Mesendoderm (in vitro differentiated cells): ENCODE results near the gene C18orf32.
"Not testable (repeated sequence)": the region's sequence is repeated elsewhere in the genome, so short reads cannot be mapped to it uniquely, and the experiment has no call there.

Source experiments
- DNase-seq: peaks from one replicate; pipeline ENCODE4 v3.0.0; 2013
- H2AK5ac ChIP-seq: 2 replicates; pipeline ENCODE4 v1.6.1; 2013; ENCODE audit warnings: low read length, inconsistent platforms
- H2BK120ac ChIP-seq: 2 replicates; pipeline ENCODE4 v1.6.1; 2013; ENCODE audit warnings: low read depth, mild to moderate bottlenecking, low read length, moderate library complexity, mixed read lengths
- H2BK15ac ChIP-seq: replicated peaks from 2 replicates; pipeline ENCODE4 v1.6.1; 2013; ENCODE audit warnings: low read depth, mild to moderate bottlenecking, moderate library complexity
- H2BK5ac ChIP-seq: 2 replicates; pipeline ENCODE4 v1.6.1; 2013; ENCODE audit warnings: low read length, inconsistent platforms
- H3K18ac ChIP-seq: 2 replicates; pipeline ENCODE4 v1.6.1; 2013; ENCODE audit warnings: mild to moderate bottlenecking, low read length, mixed read lengths
- H3K23ac ChIP-seq: one replicate; pipeline ENCODE4 v1.6.1; 2013; ENCODE audit warnings: low read length
- H3K27ac ChIP-seq: 2 replicates; pipeline ENCODE4 v1.5.1; 2013; ENCODE audit warnings: low read depth, mild to moderate bottlenecking, inconsistent platforms, low read length, moderate library complexity
- H3K27me3 ChIP-seq: 2 replicates; pipeline ENCODE4 v1.6.1; 2013; ENCODE audit warnings: low read length, control low read depth, mild to moderate bottlenecking, inconsistent platforms; ENCODE audit not compliant: insufficient read depth, poor library complexity
- H3K36me3 ChIP-seq: 2 replicates; pipeline ENCODE4 v1.6.1; 2013; ENCODE audit warnings: low read length, inconsistent platforms; ENCODE audit not compliant: control insufficient read depth, insufficient read depth
- H3K4ac ChIP-seq: one replicate; pipeline ENCODE4 v1.6.1; 2013; ENCODE audit warnings: low read depth, mild to moderate bottlenecking, low read length, moderate library complexity
- H3K4me1 ChIP-seq: 2 replicates; pipeline ENCODE4 v1.6.1; 2013; ENCODE audit warnings: low read depth, low read length, inconsistent platforms; ENCODE audit not compliant: control insufficient read depth
- H3K4me2 ChIP-seq: 2 replicates; pipeline ENCODE4 v1.6.1; 2013; ENCODE audit warnings: low read length
- H3K4me3 ChIP-seq: 2 replicates; pipeline ENCODE4 v1.5.1; 2013; ENCODE audit warnings: mild to moderate bottlenecking, low read length
- H3K56ac ChIP-seq: one replicate; pipeline ENCODE4 v1.6.1; 2013; ENCODE audit warnings: low read length
- H3K79me1 ChIP-seq: 2 replicates; pipeline ENCODE4 v1.6.1; 2013; ENCODE audit warnings: low read length, inconsistent platforms
- H3K79me2 ChIP-seq: 2 replicates; pipeline ENCODE4 v1.6.1; 2013; ENCODE audit warnings: mild to moderate bottlenecking, low read length; ENCODE audit not compliant: control insufficient read depth, insufficient read depth
- H3K9ac ChIP-seq: 2 replicates; pipeline ENCODE4 v1.6.1; 2013; ENCODE audit warnings: low read length, inconsistent platforms
- H4K5ac ChIP-seq: one replicate; pipeline ENCODE4 v1.6.1; 2013; ENCODE audit warnings: low read length
- H4K8ac ChIP-seq: one replicate; pipeline ENCODE4 v1.6.1; 2013; ENCODE audit warnings: low read depth, mild to moderate bottlenecking, control low read depth, low read length, moderate library complexity
- WGBS: extraction: QIAGEN DNeasy Blood & Tissue Kit; methylation state at CpG from one replicate; pipeline ENCODE4 v1.1.7; 2013; ENCODE audit warnings: low lambda C conversion rate, missing lambda C conversion rate; ENCODE audit not compliant: insufficient coverage; ENCODE audit errors: extremely low coverage; 5-methylcytosine and 5-hydroxymethylcytosine counted together

The C18orf32 gene

GRCh38 chr18:49525981-49526380 is 38.9 kb upstream of the C18orf32 start:
- Histone ChIP-seq H3K79me1 (no peaks in the 10 kb centered on the region), H3K56ac (peak overlapping the region; percentile 22), H3K4me1 (peaks cover 12% of the 10 kb centered on the region), H2BK120ac (no peak overlapping the region), H3K23ac (no peak overlapping the region), H3K9ac (no peak overlapping the region), H3K4me2 (no peak overlapping the region), H3K18ac (no peak overlapping the region), H4K5ac (no peak overlapping the region), H3K27ac (no peak overlapping the region), H3K4ac (no peak overlapping the region), H3K79me2 (no peaks in the 10 kb centered on the region), H3K4me3 (no peak overlapping the region), H3K36me3 (no peaks in the 10 kb centered on the region), H2AK5ac (no peak overlapping the region), H3K27me3 (no peaks in the 10 kb centered on the region), H2BK5ac (no peak overlapping the region), H4K8ac (no peak overlapping the region), H2BK15ac (no peak overlapping the region)
- WGBS = no CpG with 5 or more reads among the region's 2 CpGs
- DNase-seq = no peak

DNA sequence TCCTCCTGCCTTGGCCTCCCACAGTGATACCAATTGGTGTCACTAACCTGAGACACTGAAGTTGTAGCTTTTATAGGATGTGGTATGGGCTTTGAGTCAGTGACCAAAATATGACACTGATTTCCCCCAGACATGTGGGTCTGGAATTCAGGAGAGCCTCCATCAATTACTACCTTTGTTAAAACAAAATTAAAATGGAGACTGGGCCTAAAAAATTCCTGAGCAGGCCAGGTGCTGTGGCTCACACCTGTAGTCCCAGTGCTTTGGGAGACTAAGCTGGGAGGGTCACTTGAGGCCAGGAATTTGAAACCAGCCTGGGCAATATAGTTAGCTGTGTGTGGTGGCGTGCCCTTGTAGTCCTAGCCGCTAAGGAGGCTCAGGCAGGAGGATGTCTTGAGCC is 37.9 kb upstream of the C18orf32 start:
- no peak overlapping the region for H4K8ac ChIP-seq
- no peaks in the 10 kb centered on the region for H3K79me2 ChIP-seq
- no peak overlapping the region for H3K4me2 ChIP-seq
- H2BK120ac ChIP-seq = no peak overlapping the region
- no peaks in the 10 kb centered on the region for H3K27me3 ChIP-seq
- DNase-seq = no peak
- H3K9ac ChIP-seq = no peak overlapping the region
- H3K4me1 ChIP-seq = peaks cover 12% of the 10 kb centered on the region
- H3K36me3 ChIP-seq = no peaks in the 10 kb centered on the region
- H3K79me1 ChIP-seq = no peaks in the 10 kb centered on the region
- H3K18ac ChIP-seq = peak overlapping the region; percentile 47
- no CpG with 5 or more reads among the region's 2 CpGs for WGBS
- no peak overlapping the region for H3K4me3 ChIP-seq
- H3K27ac ChIP-seq = no peak overlapping the region
- H4K5ac ChIP-seq = no peak overlapping the region
- no peak overlapping the region for H3K56ac ChIP-seq
- peak overlapping the region; percentile 98 for H2BK15ac ChIP-seq
- H2AK5ac ChIP-seq = no peak overlapping the region
- H2BK5ac ChIP-seq = no peak overlapping the region
- H3K23ac ChIP-seq = no peak overlapping the region
- H3K4ac ChIP-seq = no peak overlapping the region

DNA sequence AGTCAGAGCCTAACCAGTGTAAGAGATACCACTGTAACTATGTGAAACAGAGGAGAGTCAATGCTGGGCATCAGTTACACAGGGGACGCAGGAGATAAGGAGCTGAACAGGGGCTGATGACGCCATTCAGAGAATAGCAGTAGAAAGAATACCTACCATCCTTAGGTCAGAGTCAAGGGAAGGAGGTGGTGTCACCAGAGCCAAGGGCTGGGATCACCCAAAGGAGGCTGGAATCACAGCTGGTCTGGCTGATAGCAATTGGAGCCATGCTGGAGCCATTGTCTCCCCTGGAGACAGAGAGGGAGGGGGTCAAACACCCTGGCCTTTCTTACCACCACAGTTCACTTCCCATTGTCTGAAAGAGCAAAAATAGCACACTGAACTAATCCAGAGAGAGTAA is 37.3 kb upstream of the C18orf32 start:
- Histone ChIP-seq H3K4ac (no peak overlapping the region), H3K79me1 (no peaks in the 10 kb centered on the region), H3K18ac (no peak overlapping the region), H2BK15ac (no peak overlapping the region), H3K9ac (no peak overlapping the region), H2BK5ac (no peak overlapping the region), H3K27ac (no peak overlapping the region), H3K4me1 (peaks cover 11% of the 10 kb centered on the region), H4K8ac (no peak overlapping the region), H3K56ac (peak overlapping the region; percentile 20), H2BK120ac (no peak overlapping the region), H3K79me2 (no peaks in the 10 kb centered on the region), H3K27me3 (no peaks in the 10 kb centered on the region), H3K36me3 (no peaks in the 10 kb centered on the region), H4K5ac (no peak overlapping the region), H2AK5ac (no peak overlapping the region), H3K4me2 (no peak overlapping the region), H3K4me3 (no peak overlapping the region), H3K23ac (no peak overlapping the region)
- WGBS = no CpG with 5 or more reads among the region's 2 CpGs
- no peak for DNase-seq

DNA sequence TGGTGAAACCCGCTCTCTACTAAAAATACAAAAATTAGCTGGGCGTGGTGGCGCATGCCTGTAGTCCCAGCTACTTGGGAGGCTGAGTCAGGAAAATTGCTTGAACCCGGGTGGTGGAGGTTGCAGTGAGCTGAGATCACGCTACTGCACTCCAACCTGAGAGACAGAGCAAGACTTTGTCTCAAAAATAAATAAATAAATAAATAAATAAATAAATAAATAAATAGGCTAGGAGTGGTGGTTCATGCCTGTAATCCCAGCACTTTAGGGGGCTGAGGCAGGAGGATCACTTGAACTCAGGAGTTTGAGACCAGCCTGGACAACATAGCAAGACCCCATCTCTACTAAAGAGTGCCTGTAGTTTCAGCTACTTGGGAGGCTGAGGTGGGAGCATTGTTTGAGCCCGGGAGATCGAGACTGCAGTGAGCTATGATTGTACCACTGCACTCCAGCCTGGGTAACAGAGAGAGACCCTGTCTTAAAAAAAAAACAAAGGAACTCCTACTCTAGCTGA is 36.6 kb upstream of the C18orf32 start:
- H4K8ac ChIP-seq, H3K27ac ChIP-seq, H3K56ac ChIP-seq, H3K4me1 ChIP-seq, H3K9ac ChIP-seq, H2BK5ac ChIP-seq, H3K4me2 ChIP-seq, DNase-seq, H3K18ac ChIP-seq, H3K23ac ChIP-seq, H3K4me3 ChIP-seq, H2BK120ac ChIP-seq, H4K5ac ChIP-seq, H3K36me3 ChIP-seq, H3K4ac ChIP-seq, H2AK5ac ChIP-seq, H3K27me3 ChIP-seq, H2BK15ac ChIP-seq, H3K79me1 ChIP-seq, H3K79me2 ChIP-seq: not testable (repeated sequence)
- no CpG with 5 or more reads among the region's 7 CpGs for WGBS

- Histone ChIP-seq H3K36me3 (no peaks in the 10 kb centered on the region), H3K4me3 (no peak overlapping the region), H2BK5ac (peak overlapping the region; percentile 40), H2BK15ac (no peak overlapping the region), H3K27me3 (no peaks in the 10 kb centered on the region), H3K4me1 (peaks cover 6% of the 10 kb centered on the region), H3K79me1 (no peaks in the 10 kb centered on the region), H2BK120ac (no peak overlapping the region), H3K4me2 (no peak overlapping the region), H3K9ac (no peak overlapping the region), H3K56ac (peak overlapping the region; percentile 17), H3K79me2 (no peaks in the 10 kb centered on the region), H4K8ac (no peak overlapping the region), H3K27ac (peak overlapping the region; percentile 9), H3K18ac (peak overlapping the region; percentile 28), H2AK5ac (no peak overlapping the region), H3K4ac (no peak overlapping the region), H3K23ac (no peak overlapping the region), H4K5ac (no peak overlapping the region)
- no CpG with 5 or more reads among the region's 7 CpGs for WGBS
- DNase-seq = no peak
Measured at GRCh38 chr18:49521216-49521835, 34.3 kb upstream of the C18orf32 start.

- Histone ChIP-seq H2BK5ac (no peak overlapping the region), H3K4ac (no peak overlapping the region), H3K79me1 (no peaks in the 10 kb centered on the region), H3K36me3 (no peaks in the 10 kb centered on the region), H3K27ac (no peak overlapping the region), H3K4me3 (no peak overlapping the region), H3K4me1 (peaks cover 6% of the 10 kb centered on the region), H3K18ac (no peak overlapping the region), H4K8ac (no peak overlapping the region), H3K23ac (no peak overlapping the region), H2AK5ac (no peak overlapping the region), H2BK15ac (no peak overlapping the region), H3K27me3 (no peaks in the 10 kb centered on the region), H3K79me2 (no peaks in the 10 kb centered on the region), H2BK120ac (no peak overlapping the region), H3K9ac (no peak overlapping the region), H3K4me2 (no peak overlapping the region), H3K56ac (no peak overlapping the region), H4K5ac (no peak overlapping the region)
- DNase-seq = no peak
- WGBS = no CpG with 5 or more reads among the region's 2 CpGs
Measured at GRCh38 chr18:49520661-49521145, 33.7 kb upstream of the C18orf32 start.
